GM18502 (cell line): ENCODE results near the gene FUT2.

ENCODE experiments used
- ATAC-seq: cut with Tn5 transposase; IDR thresholded peaks from one replicate; pipeline ENCODE4 v1.9.1; 2021; ENCODE audit warnings: mild to moderate bottlenecking; ENCODE audit not compliant: unreplicated experiment, poor library complexity

The FUT2 gene

GRCh38 chr19:48746738-48747575, 51.2 kb downstream of the FUT2 start, which contains the start of gene IZUMO1:
TSS of gene IZUMO1 (minus strand) at chr19:48746909. CDS start at chr19:48745859, 1,050 bp downstream.
- no peak for ATAC-seq

GRCh38 chr19:48749571-48750198, 53.9 kb downstream of the FUT2 start:
- ATAC-seq = no peak

DNA sequence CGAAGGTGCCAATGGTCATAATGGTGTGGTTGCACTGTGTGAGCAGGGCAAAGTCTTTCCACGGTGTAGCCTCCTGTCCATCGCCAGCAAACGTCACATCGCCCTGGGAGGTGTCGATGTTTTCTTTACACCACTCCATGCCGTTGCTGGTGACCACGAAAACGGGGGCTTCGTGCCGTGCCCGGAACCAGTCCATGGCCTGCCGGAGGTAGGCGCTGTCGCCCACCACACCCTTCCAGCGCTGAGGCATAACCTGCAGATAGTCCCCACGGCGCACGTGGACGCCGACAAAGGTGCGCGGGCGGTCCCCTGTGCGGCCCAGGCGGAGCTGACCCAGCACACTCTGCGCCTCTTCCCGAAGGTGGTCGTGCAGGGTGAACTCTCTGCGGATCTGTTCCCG, 54.6 kb downstream of the FUT2 start:
- no peak for ATAC-seq

GRCh38 chr19:48750771-48751504, 55.2 kb downstream of the FUT2 start:
- ATAC-seq = no peak

DNA sequence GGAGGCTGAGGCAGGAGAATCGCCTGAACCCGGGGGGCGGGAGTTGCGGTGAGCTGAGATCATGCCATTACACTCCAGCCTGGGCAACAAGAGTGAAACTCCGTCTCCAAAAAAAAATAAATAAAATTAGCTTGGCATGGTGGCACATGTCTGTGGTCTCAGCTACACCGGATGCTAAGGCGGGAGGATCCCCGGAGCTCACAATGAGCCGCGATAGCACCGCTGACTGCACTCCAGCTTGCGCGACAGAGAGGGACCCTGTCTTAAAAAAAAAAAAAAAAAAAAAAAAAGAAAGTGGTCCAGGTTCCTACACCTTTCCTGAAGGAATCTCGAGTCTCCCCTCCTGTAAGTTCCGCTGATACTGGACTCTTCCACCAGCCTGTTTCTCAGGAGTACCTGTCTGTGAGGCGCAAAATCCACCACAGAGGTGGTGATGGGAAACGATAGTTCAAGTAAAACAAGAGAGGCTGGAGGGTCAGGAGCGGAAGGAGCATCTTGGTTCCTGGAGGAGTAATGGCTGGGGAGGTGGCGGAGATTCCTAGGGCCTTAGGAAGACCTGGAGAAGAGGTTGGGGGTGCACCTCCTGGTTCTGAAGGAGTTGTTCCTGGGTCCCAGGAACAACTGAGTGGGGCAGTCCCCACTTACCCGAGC, 56.2 kb downstream of the FUT2 start:
- no peak for ATAC-seq

DNA sequence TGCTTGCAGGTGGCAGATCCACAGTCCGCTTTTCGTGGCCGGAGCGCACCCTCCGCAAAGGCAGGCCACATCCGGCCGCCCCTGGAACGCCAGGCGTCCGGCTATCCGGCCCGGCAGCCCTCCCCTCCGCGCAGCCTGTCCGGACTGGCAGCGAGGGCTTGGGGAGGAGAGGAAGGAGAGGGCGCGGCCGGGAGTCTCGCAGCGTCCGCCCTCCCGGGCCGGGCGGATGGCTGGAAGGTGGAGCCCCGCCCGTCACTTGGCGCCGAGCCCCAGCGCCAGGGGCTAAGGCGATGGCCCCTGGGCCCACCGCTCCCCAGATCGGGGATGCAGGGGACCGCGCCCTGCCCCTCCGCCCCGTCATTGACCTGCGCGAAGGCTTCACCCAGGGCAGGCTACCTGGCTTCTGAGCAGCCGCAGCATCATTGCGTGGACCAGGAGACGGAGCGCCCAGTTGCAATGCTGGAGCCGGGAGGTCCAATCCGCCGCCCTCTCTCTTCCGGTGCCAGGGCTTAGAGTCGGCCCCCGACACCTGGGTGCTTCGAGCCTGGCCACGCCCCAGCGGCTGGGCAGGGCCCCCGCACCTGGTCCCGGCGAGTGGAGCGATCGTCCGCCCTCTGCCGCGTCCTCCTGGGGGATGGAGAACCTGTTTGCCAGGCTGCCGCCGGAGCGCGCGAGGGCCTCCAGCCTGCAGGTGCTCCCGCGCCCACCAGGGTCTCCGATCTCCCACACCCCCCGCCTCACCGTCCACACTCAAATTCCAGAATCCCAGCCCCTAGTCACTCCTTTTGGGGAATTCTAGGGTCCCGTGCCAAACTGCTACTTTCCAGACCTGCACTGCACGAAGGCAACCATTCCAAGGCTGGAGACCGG, 57.0 kb downstream of the FUT2 start, which contains the start of gene FUT1:
TSS of gene FUT1 (minus strand) at position 146 of the 870 bp plus-strand sequence. CDS start 1,360 bp downstream, outside the sequence.
- ATAC-seq = no peak

GRCh38 chr19:48755084-48755641, 59.4 kb downstream of the FUT2 start, which contains the start of gene FGF21:
TSS of gene FGF21 (plus strand) at chr19:48755524. CDS start at chr19:48756237, 713 bp downstream.
- no peak for ATAC-seq
